ENCODE measurements around the gene TRIM8.

The TRIM8 gene

DNA sequence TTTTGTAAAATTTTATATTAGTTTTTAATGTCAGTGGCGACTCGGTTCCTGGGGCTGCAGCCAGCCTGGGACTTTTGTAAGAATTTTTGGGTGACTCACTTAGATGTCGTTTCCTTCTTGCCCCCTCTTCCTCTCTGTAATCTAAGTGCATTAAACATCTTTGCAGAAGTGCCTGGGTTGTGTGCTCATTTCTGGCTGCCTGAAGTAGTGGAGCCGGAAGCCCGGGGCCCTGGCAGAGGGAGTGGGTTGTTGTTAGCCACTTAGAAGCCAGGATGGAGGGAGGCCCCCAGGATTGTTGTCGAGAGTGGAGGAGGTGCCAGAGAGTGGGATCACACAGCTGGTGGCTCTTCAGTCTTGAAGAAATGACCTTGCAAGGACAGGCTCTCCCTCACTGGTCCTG lies 11.0 kb upstream of the TRIM8 start:
- no peak for DNase-seq (ENCODE audit: low spot score)

DNA sequence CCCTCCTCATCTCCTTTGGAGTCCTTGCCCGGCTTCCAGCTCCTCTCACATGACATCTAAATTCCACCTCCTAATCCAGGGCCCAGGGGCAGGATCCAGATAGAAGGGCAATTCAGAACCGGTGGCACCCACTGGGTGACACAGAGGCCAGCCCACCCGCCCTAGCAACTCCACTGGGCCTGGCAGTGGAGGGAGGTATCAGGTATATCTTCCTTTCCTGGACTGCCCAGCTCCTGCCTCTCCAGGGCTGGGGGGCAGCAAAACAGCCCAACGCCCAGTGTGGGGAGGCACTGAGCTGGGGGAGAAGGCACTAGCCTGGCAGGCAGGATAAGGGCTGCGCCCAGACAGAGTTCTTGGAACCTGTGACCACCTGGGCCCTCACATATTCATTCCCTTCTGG lies 10.4 kb upstream of the TRIM8 start:
- DNase-seq (ENCODE audit: low spot score): no peak

GRCh38 chr10:102634686-102635085 lies 9.6 kb upstream of the TRIM8 start:
- no peak for DNase-seq (ENCODE audit: low spot score)

DNA sequence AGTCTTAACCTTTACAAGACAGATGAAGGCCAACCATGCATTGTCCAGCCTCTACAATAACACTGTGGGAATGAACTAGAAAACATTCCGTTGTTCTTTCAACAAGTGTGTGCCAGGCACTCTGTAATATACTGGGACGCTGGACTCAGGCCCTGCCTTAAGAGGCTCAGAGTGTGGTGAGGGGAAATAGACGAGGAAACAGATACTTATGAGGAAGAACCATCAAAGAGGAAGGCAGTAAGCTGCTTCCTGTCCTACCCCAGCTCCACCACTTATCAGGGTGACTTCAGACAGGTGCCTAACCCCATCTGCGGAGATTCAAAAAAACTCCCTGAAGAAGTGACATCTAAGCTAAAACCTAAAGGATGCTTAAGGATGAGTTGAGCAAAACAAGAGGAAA lies 8.9 kb upstream of the TRIM8 start:
- DNase-seq (ENCODE audit: low spot score): no peak

- DNase-seq (ENCODE audit: low spot score): no peak
Observed at GRCh38 chr10:102639537-102639936, 4.7 kb upstream of the TRIM8 start.

GRCh38 chr10:102641402-102641801 lies 2.9 kb upstream of the TRIM8 start:
- DNase-seq (ENCODE audit: low spot score): peak; percentile 46

- peak; percentile 97 for DNase-seq (ENCODE audit: low spot score)
Observed at GRCh38 chr10:102641880-102642735, 2.2 kb upstream of the TRIM8 start.

GRCh38 chr10:102642736-102643335 lies 1.4 kb upstream of the TRIM8 start:
- DNase-seq (ENCODE audit: low spot score): peak; percentile 43

DNA sequence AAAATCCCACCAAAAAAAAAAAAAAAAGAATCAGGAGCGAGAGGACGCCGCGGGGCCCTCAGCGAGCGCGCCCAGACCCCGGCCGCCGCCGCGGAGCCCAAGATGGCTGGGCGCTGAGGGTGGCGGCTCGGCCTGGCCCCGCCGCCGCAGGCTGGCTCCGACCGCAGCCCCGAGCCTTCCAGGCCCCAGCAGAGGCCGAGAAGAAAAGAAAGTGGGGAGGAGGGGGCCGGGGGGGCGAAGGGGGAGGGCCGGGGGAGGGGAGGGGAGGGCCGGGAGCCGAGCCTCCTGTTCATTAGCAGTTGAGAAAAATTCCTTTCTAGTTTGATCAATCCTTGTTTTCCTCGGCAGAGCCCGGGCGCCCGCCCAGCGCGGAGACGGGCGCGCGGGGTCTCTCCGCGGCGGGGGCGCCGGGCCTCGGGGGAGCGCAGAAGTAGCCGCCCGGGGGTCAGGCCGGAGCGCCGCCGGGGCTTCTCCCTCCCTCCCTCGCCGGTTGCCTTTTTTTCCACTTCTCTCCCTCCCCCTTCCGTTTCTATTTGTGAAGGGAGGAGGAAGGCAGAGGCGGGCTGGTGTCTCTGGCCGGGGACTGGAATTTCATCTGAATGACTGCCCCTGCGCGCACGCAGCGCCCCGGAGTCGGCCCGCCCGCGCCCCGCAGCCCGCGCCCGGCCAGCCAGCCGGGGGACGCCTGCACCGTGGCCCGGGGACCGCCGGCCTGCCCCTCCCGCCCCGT lies 778 bp upstream of the TRIM8 start:
- DNase-seq (ENCODE audit: low spot score): peak; percentile 75

DNA sequence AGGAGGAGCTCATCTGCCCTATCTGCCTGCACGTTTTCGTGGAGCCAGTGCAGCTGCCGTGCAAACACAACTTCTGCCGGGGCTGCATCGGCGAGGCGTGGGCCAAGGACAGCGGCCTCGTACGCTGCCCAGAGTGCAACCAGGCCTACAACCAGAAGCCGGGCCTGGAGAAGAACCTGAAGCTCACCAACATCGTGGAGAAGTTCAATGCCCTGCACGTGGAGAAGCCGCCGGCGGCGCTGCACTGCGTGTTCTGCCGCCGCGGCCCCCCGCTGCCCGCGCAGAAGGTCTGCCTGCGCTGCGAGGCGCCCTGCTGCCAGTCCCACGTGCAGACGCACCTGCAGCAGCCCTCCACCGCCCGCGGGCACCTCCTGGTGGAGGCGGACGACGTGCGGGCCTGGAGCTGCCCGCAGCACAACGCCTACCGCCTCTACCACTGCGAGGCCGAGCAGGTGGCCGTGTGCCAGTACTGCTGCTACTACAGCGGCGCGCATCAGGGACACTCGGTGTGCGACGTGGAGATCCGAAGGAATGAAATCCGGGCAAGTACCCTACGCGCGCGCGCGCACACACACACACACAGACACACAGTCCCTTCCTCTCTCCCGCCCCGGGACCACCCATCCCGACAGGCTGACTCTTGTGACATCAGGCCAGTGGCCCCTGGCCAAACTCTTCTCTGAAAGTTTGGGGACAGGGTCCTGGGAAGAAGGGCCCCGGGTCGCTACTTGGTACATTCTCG lies 538 bp downstream of the TRIM8 start:
- peak; percentile 90 for DNase-seq (ENCODE audit: low spot score)

DNA sequence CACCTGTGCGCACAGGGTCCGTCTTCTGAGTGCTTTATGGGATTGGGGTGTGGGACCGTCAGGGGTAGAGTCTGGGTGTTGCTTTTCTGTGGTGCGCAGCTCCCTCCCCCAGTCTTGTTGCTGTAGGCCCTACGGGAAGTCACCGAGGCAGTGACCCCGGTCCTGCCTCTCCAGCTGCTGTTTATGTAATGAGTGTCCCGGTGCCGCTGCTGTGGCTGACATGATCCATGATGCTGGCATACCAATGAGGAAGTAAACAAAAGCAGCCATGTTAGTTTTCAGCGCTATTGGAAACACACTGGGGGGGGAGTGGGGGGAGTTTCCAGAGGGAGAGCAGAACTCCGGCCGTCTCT lies 1.1 kb downstream of the TRIM8 start:
- peak; percentile 69 for DNase-seq (ENCODE audit: low spot score)

DNA sequence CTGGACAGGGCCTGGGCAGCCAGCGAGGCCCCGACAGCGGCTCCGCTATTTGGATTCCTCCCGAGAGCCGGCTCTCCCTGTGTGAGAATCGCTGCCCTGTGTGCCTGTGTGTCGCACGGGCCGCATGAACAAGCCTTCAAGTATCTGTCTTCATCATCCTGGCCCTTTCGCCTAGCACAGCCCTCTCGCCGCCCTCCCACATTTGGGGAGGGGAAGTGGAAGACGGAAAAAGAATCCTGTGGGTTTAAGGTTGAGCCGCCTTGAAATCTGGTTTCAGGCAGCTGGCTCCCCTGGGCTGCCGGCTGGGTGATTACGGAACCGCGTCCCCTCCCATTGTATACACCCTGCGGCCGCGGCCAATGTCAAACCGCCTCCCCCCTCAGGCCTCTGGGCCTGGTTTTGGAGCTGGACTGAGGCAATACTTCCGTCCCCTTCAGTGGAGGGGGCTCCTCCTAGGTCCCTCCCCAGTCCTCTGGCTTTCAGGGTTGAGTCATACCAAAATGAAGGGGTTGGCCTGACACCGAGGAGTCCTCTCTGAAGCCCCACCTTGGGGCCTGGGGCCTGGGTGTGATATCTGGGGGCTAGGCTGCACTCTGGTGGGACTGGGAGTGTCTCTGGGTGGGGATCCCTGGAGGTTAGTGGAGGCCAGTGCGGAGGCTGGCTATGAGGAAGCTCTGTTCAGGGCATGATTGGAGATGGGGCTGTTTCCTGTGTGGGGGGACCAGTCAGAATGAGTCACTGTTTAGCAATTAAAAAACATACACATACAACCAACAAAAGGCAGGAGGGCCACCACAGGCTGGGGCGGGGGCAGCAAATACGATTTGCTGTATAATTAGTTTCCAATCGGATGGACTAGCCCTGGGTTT lies 1.7 kb downstream of the TRIM8 start:
- DNase-seq (ENCODE audit: low spot score): peak; percentile 94

DNA sequence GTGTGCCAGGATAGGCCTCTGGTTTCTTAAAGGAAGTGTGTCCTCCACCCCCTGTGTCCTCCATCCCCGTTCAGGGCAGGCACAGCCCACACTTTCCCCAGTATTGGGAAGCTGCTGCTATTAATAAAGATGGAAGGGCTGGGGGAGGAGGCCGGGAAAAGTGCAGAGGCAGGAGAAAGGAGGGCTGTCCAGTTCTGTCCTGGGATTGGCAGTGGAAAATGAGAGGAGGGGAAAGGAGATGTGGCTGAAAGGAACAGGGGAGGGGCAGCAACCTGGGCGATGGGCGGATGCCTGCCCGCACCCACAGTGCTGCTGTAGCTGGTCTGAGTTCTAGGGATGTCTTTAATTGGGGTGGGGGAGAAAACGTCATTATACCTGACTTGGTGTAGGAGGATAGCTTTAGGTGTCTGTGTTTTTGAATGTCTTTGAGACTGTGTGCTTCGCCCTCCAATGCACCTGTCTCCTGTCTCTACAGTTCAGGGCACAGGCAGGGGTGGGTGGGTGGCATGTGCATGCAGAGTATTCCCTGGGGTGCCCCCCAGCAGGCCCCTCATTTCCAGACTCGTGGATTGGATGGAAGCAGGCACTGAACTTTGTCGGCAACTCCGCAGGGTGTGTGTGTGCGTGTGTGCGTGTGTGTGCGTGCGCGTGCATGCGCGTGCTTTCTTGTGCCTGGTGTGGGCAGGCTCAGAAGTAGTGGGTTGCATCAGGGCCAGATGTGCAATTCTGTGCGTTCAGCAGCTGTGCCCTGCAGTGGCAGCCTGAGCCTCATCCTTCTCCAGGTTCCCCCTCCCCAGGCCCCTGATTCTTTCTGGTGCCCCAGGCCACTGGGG lies 2.5 kb downstream of the TRIM8 start:
- DNase-seq (ENCODE audit: low spot score): no peak

- DNase-seq (ENCODE audit: low spot score): no peak
Observed at GRCh38 chr10:102647443-102648268, 3.4 kb downstream of the TRIM8 start.

DNA sequence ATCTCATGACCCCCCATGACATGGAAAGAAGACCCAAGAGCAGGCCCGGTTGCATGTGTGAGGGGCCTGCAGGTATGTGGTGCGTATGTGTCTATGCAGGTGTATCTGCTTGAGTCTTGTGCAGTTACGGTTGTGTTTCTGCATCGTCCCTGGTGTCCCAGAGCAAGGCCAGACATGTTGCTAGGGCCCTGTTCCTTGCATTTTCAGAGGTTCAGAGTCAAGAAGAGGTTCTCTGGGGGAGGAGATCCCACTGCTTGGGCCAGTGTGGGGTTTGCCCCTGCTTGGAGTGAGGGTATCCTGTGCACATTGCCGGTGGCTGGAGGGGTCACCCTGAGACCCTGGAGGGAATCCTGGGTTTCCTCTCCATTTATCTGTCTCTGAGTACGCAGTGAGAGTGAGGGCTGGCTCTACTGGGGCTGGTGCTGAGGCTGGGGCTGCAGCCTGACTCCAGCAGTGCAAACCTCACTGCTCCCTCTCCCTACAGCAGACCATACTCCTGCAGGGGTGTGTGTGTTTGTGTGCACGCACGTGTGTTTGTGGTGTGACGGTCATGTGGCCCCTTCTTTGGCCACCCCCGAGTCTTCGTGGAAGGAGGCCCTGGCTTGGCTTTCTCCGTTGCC lies 4.1 kb downstream of the TRIM8 start:
- DNase-seq (ENCODE audit: low spot score): no peak

- DNase-seq (ENCODE audit: low spot score): no peak
Observed at GRCh38 chr10:102648889-102649796, 4.9 kb downstream of the TRIM8 start.

DNA sequence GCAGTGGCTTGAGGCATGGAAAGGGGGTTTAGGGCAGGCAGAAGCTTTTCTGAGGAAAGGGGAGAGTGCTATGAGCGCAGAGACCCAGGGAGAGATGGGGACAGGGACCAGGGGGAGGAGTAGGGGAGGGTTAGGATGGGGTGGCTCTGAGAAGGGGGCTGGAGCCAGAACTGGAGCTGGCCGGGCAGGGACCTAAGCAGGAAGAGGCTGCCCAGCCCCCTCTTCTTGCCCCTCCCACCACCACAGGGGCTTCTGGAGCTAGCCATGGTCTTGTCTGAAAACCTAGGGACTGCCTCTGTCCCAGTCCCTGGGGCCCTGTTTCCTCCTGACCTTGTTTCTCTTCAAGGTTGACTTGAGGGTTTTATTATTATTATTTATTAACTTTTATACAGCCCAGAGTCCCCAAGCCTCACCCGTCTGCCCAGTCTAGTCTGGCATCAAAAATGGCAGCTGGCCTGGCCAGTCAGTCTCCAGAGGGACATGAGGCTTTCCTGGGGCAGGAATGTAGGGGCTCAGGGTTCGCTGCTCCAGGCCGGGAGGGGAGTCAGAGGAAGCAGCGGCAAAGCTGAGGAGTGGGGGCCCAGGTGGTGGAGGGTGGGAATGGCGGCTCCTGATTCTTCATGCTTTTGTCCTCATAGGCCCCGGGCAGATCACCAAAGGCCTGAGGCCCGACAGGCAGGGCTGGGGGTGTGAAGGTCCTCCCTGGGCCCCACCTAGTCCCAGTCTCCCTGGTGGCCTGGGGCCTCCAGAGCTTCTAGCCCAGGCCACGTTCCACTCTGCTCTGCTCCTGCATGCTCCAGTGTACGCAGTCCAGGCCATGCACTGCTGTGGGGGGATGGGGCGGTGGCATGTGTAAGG lies 5.7 kb downstream of the TRIM8 start:
- no peak for DNase-seq (ENCODE audit: low spot score)
